Heart left ventricle (tissue), 16 donors: ENCODE results near the gene CDH8. TPM values are rescaled to one million over a fixed set of nuclear protein-coding genes. Genes with fewer than 3 reads are reported as not detected.

Source experiments
- ATAC-seq, 4 donors: fragments of 200-7000 bp; cut with Tn5 transposase; one replicate each; pipeline ENCODE4 v1.9.1; 2020 to 2022; ENCODE audit warnings: moderate library complexity in 4 of 4, mild to moderate bottlenecking in 3 of 4, moderate number of reproducible peaks in 1 of 4
- DNase-seq, 5 donors: peaks; one replicate each; pipeline ENCODE4 v3.0.0-alpha.2; 2020
- H3K27ac ChIP-seq, 12 donors: fragments of 200-600 bp; sonication (generic) in 4 of 12; one replicate each; pipeline versions ENCODE4 v1.5.0 to v1.8.0; 2016 to 2022; ENCODE audit warnings: mild to moderate bottlenecking in 2 of 12
- H3K27me3 ChIP-seq, 9 donors: fragments of 200-600 bp; sonication (generic) in 2 of 9; one replicate each; pipeline versions ENCODE4 v1.5.1 to v1.8.0; 2016 to 2022; ENCODE audit warnings: mild to moderate bottlenecking in 3 of 9
- H3K36me3 ChIP-seq, 9 donors: fragments of 200-600 bp; sonication (generic) in 2 of 9; one replicate each; pipeline versions ENCODE4 v1.5.0 to v1.8.0; 2018 to 2022; ENCODE audit warnings: mild to moderate bottlenecking in 2 of 9
- H3K4me1 ChIP-seq, 12 donors: fragments of 200-600 bp; sonication (generic) in 4 of 12; one replicate each; pipeline versions ENCODE4 v1.5.0 to v1.8.0; 2016 to 2022; ENCODE audit warnings: mild to moderate bottlenecking in 3 of 12
- H3K4me3 ChIP-seq, 12 donors: fragments of 200-600 bp; sonication (generic) in 4 of 12; one replicate each; pipeline versions ENCODE4 v1.5.0 to v1.8.0; 2017 to 2022; ENCODE audit warnings: mild to moderate bottlenecking in 9 of 12, moderate library complexity in 4 of 12
- H3K9me3 ChIP-seq, 12 donors: fragments of 200-600 bp; sonication (generic) in 4 of 12; one replicate each; pipeline versions ENCODE4 v1.5.0 to v1.8.0; 2016 to 2022; ENCODE audit warnings: mild to moderate bottlenecking in 1 of 12
- CTCF ChIP-seq, 12 donors: fragments of 200-600 bp; sonication (generic) in 4 of 12; IDR thresholded peaks; one replicate each; pipeline versions ENCODE4 v1.5.0 to v1.8.0; 2018 to 2022; ENCODE audit warnings: antibody characterized with exemption in 12 of 12, mild to moderate bottlenecking in 5 of 12
- POLR2A ChIP-seq, 2 donors: fragments of 450-650 bp; IDR thresholded peaks; one replicate each; pipeline ENCODE4 v1.6.1; 2017; ENCODE audit warnings: antibody characterized with exemption in 2 of 2, mild to moderate bottlenecking in 2 of 2, moderate library complexity in 2 of 2
- WGBS, 4 donors: extraction: QIAGEN DNeasy Blood & Tissue Kit in 2 of 4; methylation state at CpG; one replicate each; pipeline versions ENCODE4 v1.1.5 to v1.1.7; 2013 to 2018; 5-methylcytosine and 5-hydroxymethylcytosine counted together
- intact Hi-C, 10 donors: fragments of 100-400 bp; cut with DNase I; formaldehyde crosslinking; loops; one replicate each; pipeline versions ENCODE4 v1.11.1 to v1.14.2; 2022
- polyA plus RNA-seq, 2 donors: library from polyadenylated mRNA; stranded (reverse); fragments of 200-250 nt; gene quantifications; one replicate each; pipeline ENCODE4 v1.2.3, GENCODE V29; 2013
- total RNA-seq, 9 donors: library from RNA; depleted of rRNA in 2 of 9; stranded (reverse); fragments of >200 nt in 2 of 9; fragmentation: NEBNext Ultra II Directional in 3 of 9; extraction: Animal tissue kit (Norgen Biotek cat#: 25700) in 3 of 9; gene quantifications; one replicate each; pipeline versions ENCODE4 v1.1.0 to v1.2.4, GENCODE V29; 2016 to 2023
- donor health status: ischemic (EF 13 %, LVEDD 7.1; RV severe dilation, severe dysfunction).
- donor health status: healthy with polysubstance abuse.
- donor health status: DM: no; HTN: yes; CAD: no.
- donor health status: DM: no; HTN: no; CAD: no.
- donor health status: ischemic (EF 25% LVEDD 6.9; RV normal size, moderate dysfunction).
- donor health status: ischemic (EF 25% LVEDD 5.7; RV mildly dilated, moderate dysfunction).
- donor health status: healthy.
- donor health status: DM: yes; HTN: yes; CAD: no.
- donor health status: ischemic (EF 35%, LVEDD 5.7; RV mildly dilated, moderate dysfunction).
- donor health status: nonischemic (EF 11% LVEDD 7.7; RV severe dilation, severe dysfunction).
- donor health status: DM: yes; HTN: yes; CAD: no.
- donor health status: PGD.
- donor health status: ischemic (EF 29% LVEDD 5.4; RV normal size, mild dysfunction).
- donor health status: nonischemic (EF 23%, LVEDD 6.1; RV moderate dilation, normal function).

Gene CDH8
- total and polyA plus RNA-seq, 11 donors = 0.01 to 1.3 (median 0.37) TPM; not detected in 4

- Histone ChIP-seq H3K4me1 (peaks cover 0 to 23% (median 1%) of the 10 kb centered on the region in 12 donors), H3K4me3 (peak overlapping the region in 11 of 12 donors; percentile 12 to 53 (median 43)), H3K9me3 (no peaks in the 10 kb centered on the region), H3K27me3 (peaks cover 13 to 71% (median 33%) of the 10 kb centered on the region in 9 donors), H3K27ac (no peak overlapping the region), H3K36me3 (no peaks in the 10 kb centered on the region)
- ATAC-seq (peak in 1 of 4 donors; percentile 10), DNase-seq (no peak)
- intact Hi-C loops = no loop called here
- WGBS, 4 donors = 2 to 3% (median 2%) methylated on average over 32 of the region's 32 CpGs
- no peak for TF ChIP-seq CTCF (IDR thresholded peaks at IDR 0.05)
- no peak for TF ChIP-seq POLR2A (IDR thresholded peaks at IDR 0.05)
Observed at GRCh38 chr16:62034231-62035114, 1.8 kb downstream of the CDH8 start.

- Histone ChIP-seq H3K4me3 (no peak overlapping the region), H3K27ac (no peak overlapping the region), H3K4me1 (peaks cover 0 to 23% (median 1%) of the 10 kb centered on the region in 12 donors), H3K27me3 (peaks cover 13 to 61% (median 32%) of the 10 kb centered on the region in 9 donors), H3K36me3 (no peaks in the 10 kb centered on the region), H3K9me3 (no peaks in the 10 kb centered on the region)
- ATAC-seq (no peak), DNase-seq (no peak)
- TF ChIP-seq POLR2A (IDR thresholded peaks at IDR 0.05) (no peak), CTCF (IDR thresholded peaks at IDR 0.05) (no peak)
- 40 to 62% (median 51%) methylated on average over 1 of the region's 1 CpG for WGBS, 4 donors
- intact Hi-C loops = no loop called here
Observed at GRCh38 chr16:62033065-62033464, 3.2 kb downstream of the CDH8 start.

- intact Hi-C loops = no loop called here
- 70 to 80% (median 78%) methylated on average over 3 of the region's 3 CpGs for WGBS, 4 donors
Observed at GRCh38 chr16:62029947-62030346, 6.3 kb downstream of the CDH8 start.

More at GRCh38 chr16:62029947-62030346, 6.3 kb downstream of the CDH8 start:
- H3K36me3 ChIP-seq = no peaks in the 10 kb centered on the region
- H3K4me1 ChIP-seq = peaks cover 0 to 6% (median 0%) of the 10 kb centered on the region in 12 donors
- H3K27me3 ChIP-seq = peaks cover 4 to 30% (median 8%) of the 10 kb centered on the region in 9 donors
- no peak for DNase-seq
- no peaks in the 10 kb centered on the region for H3K9me3 ChIP-seq
- H3K4me3 ChIP-seq = no peak overlapping the region
- ATAC-seq = no peak
- H3K27ac ChIP-seq = no peak overlapping the region
- TF ChIP-seq POLR2A (IDR thresholded peaks at IDR 0.05) (no peak), CTCF (IDR thresholded peaks at IDR 0.05) (no peak)
